PC-9 (cell line): ENCODE measurements around the gene SSR2. TPM values are rescaled to one million over a fixed set of nuclear protein-coding genes. Genes with fewer than 3 reads are reported as not detected.

Experiments used
- BruUV-seq: library from RNA; stranded (reverse); fragments of 400-500 nt; replicated peaks from 2 replicates; lab custom pipeline; 2021; lab: Mats Ljungman, UMichigan
- CTCF ChIA-PET: fragments of 300-600 bp; sonication (Branson Sonifier 250); formaldehyde crosslinking; loops from one replicate; lab custom pipeline; 2022; ENCODE audit warnings: antibody characterized with exemption; lab: Charles Lee
- POLR2A ChIA-PET: fragments of 300-600 bp; sonication (Branson Sonifier 250); formaldehyde crosslinking; loops from one replicate; lab custom pipeline; 2022; ENCODE audit warnings: antibody characterized with exemption; ENCODE audit not compliant: unreplicated experiment; lab: Charles Lee
- DNase-seq, 2 experiments: peaks; one replicate each; pipeline versions ENCODE4 v3.0.0 to v3.0.0-alpha.2; 2015 to 2022; ENCODE audit warnings: mixed read lengths in 1 of 2
- H2AFZ ChIP-seq: fragments of 200-600 bp; sonication (generic); 2 replicates; pipeline ENCODE4 v1.8.1; 2017; ENCODE audit warnings: antibody characterized with exemption
- H3F3A ChIP-seq: fragments of 200-600 bp; sonication (generic); 2 replicates; pipeline ENCODE4 v1.8.1; 2017; ENCODE audit warnings: antibody characterized with exemption, mild to moderate bottlenecking, low read depth; ENCODE audit not compliant: insufficient read depth
- H3K27ac ChIP-seq: fragments of 200-600 bp; sonication (generic); 2 replicates; pipeline ENCODE4 v1.6.1; 2016; ENCODE audit warnings: mixed run types
- H3K27me3 ChIP-seq: fragments of 200-600 bp; sonication (generic); 2 replicates; pipeline ENCODE4 v1.6.1; 2016; ENCODE audit warnings: low read depth, mixed run types; ENCODE audit not compliant: insufficient read depth
- H3K36me3 ChIP-seq: fragments of 200-600 bp; sonication (generic); 2 replicates; pipeline ENCODE4 v1.6.1; 2016; ENCODE audit warnings: low read depth, mixed run types
- H3K4me1 ChIP-seq: fragments of 200-600 bp; sonication (generic); replicated peaks from 2 replicates; pipeline ENCODE4 v1.6.1; 2016; ENCODE audit warnings: mixed run types; ENCODE audit not compliant: insufficient read depth
- H3K4me2 ChIP-seq: fragments of 200-600 bp; sonication (generic); 2 replicates; pipeline ENCODE4 v1.6.1; 2017; ENCODE audit warnings: mixed run types
- H3K4me3 ChIP-seq: fragments of 200-600 bp; sonication (generic); 2 replicates; pipeline ENCODE4 v1.6.1; 2016; ENCODE audit warnings: mixed run types
- H3K79me2 ChIP-seq: fragments of 200-600 bp; sonication (generic); 2 replicates; pipeline ENCODE4 v1.6.1; 2017; ENCODE audit warnings: low read depth, mixed run types
- H3K9me2 ChIP-seq: fragments of 200-600 bp; sonication (generic); 2 replicates; pipeline ENCODE4 v1.8.1; 2017; ENCODE audit warnings: mild to moderate bottlenecking; ENCODE audit not compliant: insufficient read depth
- H3K9me3 ChIP-seq: fragments of 200-600 bp; sonication (generic); 2 replicates; pipeline ENCODE4 v1.8.1; 2016; ENCODE audit warnings: low read depth; ENCODE audit not compliant: insufficient read depth
- H4K20me1 ChIP-seq: fragments of 200-600 bp; sonication (generic); 2 replicates; pipeline ENCODE4 v1.8.1; 2017; ENCODE audit not compliant: insufficient read depth
- CTCF ChIP-seq: fragments of 200-600 bp; sonication (generic); conservative IDR thresholded peaks from 2 replicates; pipeline ENCODE4 v1.6.1; 2017; ENCODE audit warnings: mixed run types, antibody characterized with exemption, mild to moderate bottlenecking, moderate library complexity
- EZH2 ChIP-seq: fragments of 200-600 bp; sonication (generic); IDR thresholded peaks from 2 replicates; pipeline ENCODE4 v1.8.0; 2017; ENCODE audit warnings: antibody characterized with exemption, low read depth
- intact Hi-C: fragments of 100-400 bp; cut with micrococcal nuclease; formaldehyde crosslinking; loops from one replicate; pipeline ENCODE4 v1.10.0; 2022; ENCODE audit not compliant: unreplicated experiment
- total RNA-seq: library from RNA; stranded (reverse); gene quantifications from 2 replicates; pipeline ENCODE4 v1.2.3, GENCODE V29; 2021

SSR2 gene
- total RNA-seq, 1 experiment from 2014 or later = 196 TPM

- peaks cover 30% of the 10 kb centered on the region for H3K36me3 ChIP-seq
- H3K27ac ChIP-seq = peak overlapping the region; percentile 96
- intact Hi-C loops = loop anchor here (1.0 to 5.0 kb wide), 2 partner anchors 15 to 305 kb away; partner anchors contain the start of genes SMG5 and TMEM79
- TF ChIP-seq CTCF (no peak), EZH2 (no peak)
- peak overlapping the region; percentile 93 for H3K4me3 ChIP-seq
- CTCF ChIA-PET = interaction anchor here (0.6 to 1.6 kb wide), 3 partner anchors 14 to 287 kb away, joined by 5 to 12 read pairs (median 10); no protein-coding TSS in a partner anchor
- TSS peak; percentile 42 for BruUV-seq
- peak overlapping the region; percentile 94 for H3K4me2 ChIP-seq
- H3K4me1 ChIP-seq = peaks cover 52% of the 10 kb centered on the region
- peaks cover 60% of the 10 kb centered on the region for H3F3A ChIP-seq
- no peaks in the 10 kb centered on the region for H3K9me3 ChIP-seq
- H4K20me1 ChIP-seq = peaks cover 49% of the 10 kb centered on the region
- no peaks in the 10 kb centered on the region for H3K27me3 ChIP-seq
- no peak overlapping the region for H2AFZ ChIP-seq
- POLR2A ChIA-PET = interaction anchor here (0.5 to 1.1 kb wide), 6 partner anchors 14 to 337 kb away, joined by 3 to 25 read pairs (median 4); no protein-coding TSS in a partner anchor
- H3K9me2 ChIP-seq = no peaks in the 10 kb centered on the region
- DNase-seq = peak in 1 of 2 experiments; percentile 14
- H3K79me2 ChIP-seq = peaks cover 95% of the 10 kb centered on the region
Measured at GRCh38 chr1:155976913-155977689, 43.6 kb downstream of the SSR2 start.

- ChIA-PET CTCF (interaction anchor here (0.6 to 1.6 kb wide), 2 partner anchors 14 to 90 kb away, joined by 5 to 12 read pairs; no protein-coding TSS in a partner anchor), POLR2A (interaction anchor here (0.6 to 2.5 kb wide), 6 partner anchors 14 to 338 kb away, joined by 3 to 25 read pairs (median 5); partner anchors contain the start of gene KHDC4)
- Histone ChIP-seq H3K27ac (peak overlapping the region; percentile 96), H3K4me1 (peaks cover 46% of the 10 kb centered on the region), H3K9me2 (no peaks in the 10 kb centered on the region), H3K27me3 (no peaks in the 10 kb centered on the region), H3K79me2 (peaks cover 99% of the 10 kb centered on the region), H3F3A (peaks cover 57% of the 10 kb centered on the region), H3K4me2 (peak overlapping the region; percentile 94), H3K4me3 (peak overlapping the region; percentile 93), H4K20me1 (peaks cover 56% of the 10 kb centered on the region), H3K36me3 (peaks cover 27% of the 10 kb centered on the region), H3K9me3 (no peaks in the 10 kb centered on the region), H2AFZ (no peak overlapping the region)
- no TSS peak for BruUV-seq
- no peak for TF ChIP-seq EZH2
- no peak for TF ChIP-seq CTCF
- intact Hi-C loops = loop anchor here (1.0 to 5.0 kb wide), 2 partner anchors 14 to 306 kb away; partner anchors contain the start of genes SMG5 and TMEM79
- peak in 1 of 2 experiments; percentile 44 for DNase-seq
Measured at GRCh38 chr1:155976062-155976912, 44.5 kb downstream of the SSR2 start.
